Frontal cortex (tissue), 4 donors: ENCODE results near the gene SLC39A12. TPM values are rescaled to one million over a fixed set of nuclear protein-coding genes. Genes with fewer than 3 reads are reported as not detected.

Experiments used
- DNase-seq, 2 donors: peaks; one replicate each; pipeline ENCODE4 v3.0.0; 2012; ENCODE audit warnings: low spot score in 2 of 2
- FAIRE-seq: peaks from 2 replicates; lab custom pipeline; 2012; peaks lifted over from hg19 to GRCh38; lab: Jason Lieb, UNC
- total RNA-seq: library from RNA; depleted of rRNA; stranded (reverse); fragments of >200 nt; gene quantifications from one replicate; pipeline ENCODE4 v1.2.3, GENCODE V29; 2014
- donor health status: control.
- donor health status: control.
- donor health status: control.

Gene SLC39A12
- total RNA-seq, 1 donor from 2014 or later = 4.5 TPM

DNA sequence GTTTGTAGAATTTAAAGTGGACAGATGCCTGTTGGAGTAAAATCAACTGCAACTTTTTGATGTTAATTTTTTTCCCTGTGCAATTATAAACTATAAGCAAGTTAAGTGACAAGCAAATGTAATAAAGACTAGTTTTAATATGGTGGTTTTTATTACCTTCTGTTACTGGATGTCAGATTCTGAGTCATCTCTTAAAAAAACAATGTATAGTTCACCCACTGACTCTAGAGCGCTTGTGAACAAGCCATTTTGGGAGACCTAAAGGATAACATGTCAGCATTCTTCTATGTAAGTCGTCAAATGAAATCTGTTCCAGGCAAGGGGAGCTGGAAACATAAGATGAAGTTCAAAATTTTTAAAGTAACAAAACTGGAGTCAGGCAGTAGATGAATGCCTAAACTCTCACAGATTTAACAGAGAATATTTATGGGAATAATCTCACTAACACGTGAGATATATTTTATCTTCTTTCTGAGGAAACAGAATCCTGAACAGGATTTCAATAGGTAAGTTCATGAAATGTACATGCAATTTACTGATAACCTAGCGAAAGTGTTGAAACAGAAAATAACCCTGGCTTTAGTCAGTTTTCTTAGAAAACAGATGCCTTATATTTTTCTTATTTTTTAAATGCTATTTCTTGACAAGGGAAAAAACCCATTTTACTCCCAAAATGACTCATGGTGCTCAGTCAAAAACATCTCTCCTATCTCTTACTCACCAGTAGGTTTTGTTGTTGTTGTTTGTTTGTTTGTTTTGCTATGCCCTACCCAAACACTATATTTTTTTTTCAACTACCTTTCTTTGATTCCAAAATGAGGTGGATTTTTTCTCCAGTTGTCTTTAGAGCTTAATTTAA, 91.7 kb downstream of the SLC39A12 start:
- DNase-seq (no peak), FAIRE-seq (no peak)

DNA sequence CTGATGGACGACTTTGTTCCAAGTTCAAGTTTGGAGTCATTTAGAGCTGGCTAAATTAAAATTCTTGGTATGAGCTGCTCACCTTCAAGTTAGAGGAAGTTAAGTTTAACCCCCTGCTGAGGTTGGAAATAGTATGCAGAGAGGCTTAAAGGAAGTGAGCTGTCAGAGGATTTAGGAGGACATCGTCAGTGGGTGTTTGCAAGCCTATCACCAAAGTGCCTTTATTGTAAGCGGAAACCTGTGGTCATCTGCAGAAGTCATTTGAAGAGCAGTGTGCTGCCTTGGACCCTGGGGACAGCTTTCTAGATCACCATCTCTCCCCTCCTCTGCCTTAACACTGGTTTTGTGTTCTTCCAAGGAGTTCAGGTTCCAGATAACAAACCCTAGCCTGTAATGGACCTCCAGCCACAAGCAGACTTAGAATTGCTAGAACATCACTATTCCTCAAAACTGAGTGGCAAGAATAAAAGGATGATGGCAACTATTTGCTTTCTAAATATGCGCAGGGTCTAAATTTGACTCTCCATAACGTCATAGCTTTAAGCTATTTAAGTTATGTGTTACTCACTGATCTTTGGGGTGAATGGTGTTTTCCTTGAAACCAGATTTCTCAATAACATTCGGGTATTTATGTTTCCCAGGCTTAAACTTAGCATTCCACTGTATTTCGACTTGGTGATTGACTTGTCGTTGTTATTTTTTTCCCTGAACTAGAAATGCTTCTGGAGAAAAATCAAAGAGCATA, 93.4 kb downstream of the SLC39A12 start:
- FAIRE-seq (no peak), DNase-seq (no peak)

DNA sequence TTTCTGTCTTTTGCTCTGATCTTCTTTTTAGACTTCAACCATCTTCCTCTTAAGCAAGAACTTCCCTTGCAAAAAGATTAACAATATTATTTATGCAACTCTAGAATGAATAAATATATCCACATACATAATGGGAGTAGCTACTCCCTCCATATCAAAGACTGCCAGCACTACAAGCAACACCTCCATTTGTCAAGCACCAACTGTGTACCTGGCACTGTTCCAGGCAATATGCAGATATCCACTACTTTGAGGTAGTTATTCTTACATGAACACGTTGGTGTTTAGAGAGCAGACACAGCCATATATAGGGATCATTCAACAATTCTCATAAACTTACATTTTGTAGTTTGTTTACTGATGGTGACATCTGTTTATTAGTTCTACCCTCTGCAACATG, 104.9 kb downstream of the SLC39A12 start:
- no peak for FAIRE-seq
- DNase-seq = no peak

DNA sequence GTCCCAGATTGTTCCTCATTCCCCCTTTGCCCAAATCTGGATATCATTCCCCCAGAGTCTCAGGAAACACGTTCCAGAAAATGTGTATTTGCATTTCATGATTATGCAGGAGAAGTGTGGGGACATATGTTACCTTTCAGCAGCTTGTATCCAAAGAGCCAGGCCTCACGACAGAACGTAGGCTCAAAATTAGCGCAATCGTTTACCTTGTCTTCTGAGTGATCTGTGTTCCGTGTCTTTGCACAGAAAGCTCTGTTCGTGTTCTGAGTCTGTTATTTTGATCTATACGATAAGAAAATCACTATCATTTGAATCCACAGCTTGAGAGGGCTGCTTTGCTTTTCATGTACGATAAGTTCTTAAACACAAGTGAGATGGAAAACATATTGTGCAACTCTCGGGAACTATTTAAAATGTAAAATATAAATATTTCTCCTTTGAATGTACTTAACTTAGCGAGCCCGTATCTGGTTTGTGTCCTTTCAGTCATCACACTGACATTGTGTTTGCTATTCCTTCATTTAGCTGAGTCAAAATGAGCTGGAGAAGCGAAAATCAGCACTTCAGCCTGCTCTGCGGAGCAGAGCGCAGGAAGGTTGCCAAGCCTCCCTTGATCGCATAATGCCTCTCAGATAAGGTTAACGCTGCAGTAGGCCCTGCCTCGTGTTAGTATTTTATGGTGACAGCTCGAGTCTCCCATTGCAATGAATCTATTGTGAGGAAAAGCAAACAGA, 108.3 kb downstream of the SLC39A12 start:
- FAIRE-seq (no peak), DNase-seq (no peak)

DNA sequence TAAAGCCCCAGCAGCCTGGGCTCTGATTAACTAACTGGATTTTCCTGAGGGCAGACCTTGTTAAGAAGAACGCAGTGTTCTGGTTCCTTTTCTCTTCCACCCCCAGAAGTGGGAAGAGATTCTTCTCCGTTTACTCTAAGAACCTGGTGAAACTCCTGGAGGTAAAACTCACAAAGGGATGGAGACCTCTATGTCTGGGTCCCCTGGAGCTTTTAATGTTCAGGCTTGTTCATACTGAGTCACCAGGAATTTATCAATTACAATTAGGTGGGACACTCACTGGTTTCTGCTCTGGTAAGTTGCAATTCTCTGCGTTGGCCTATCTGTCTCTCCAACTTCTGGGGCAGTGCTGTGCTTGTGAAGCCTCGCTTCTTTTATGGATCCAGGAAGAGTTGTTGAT, 115.2 kb downstream of the SLC39A12 start:
- DNase-seq (no peak), FAIRE-seq (no peak)

DNA sequence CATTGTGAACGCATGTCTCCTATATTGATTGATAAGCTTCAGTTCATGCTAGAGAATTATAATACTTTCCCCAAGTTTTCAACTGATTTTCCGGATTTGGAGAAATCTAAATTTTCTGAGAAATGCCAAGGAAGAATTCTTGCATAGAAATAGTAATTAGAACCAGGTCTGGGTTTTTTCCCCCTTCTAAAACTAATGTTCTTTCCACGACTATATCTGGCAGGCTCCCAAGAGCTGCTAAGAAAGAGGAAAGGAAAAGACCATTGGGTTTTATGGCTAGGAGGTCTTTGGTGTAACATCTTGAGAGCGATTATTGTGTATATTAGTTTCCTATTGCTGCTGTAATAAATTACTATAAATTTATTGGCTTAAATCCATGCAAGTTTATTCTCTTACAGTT, 116.7 kb downstream of the SLC39A12 start:
- DNase-seq (no peak), FAIRE-seq (no peak)

DNA sequence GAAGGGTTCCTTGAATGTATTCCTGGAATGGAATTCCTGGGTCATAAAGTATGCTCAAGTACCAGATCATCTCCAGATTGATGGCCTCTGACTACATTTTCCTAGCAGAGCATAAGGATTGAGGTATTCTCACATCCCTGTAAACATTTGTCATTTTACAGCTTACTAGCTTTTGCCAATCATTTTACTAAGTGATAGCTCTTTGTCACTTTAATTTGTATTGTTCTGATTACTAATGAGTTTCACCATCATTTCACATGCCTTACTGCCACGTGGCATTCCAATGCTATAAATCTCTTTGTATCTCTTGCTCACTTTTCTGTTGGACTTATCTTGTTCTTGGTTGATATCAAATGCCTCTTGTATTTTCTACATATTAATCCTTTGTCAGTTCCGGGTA, 119.9 kb downstream of the SLC39A12 start:
- no peak for FAIRE-seq
- no peak for DNase-seq

DNA sequence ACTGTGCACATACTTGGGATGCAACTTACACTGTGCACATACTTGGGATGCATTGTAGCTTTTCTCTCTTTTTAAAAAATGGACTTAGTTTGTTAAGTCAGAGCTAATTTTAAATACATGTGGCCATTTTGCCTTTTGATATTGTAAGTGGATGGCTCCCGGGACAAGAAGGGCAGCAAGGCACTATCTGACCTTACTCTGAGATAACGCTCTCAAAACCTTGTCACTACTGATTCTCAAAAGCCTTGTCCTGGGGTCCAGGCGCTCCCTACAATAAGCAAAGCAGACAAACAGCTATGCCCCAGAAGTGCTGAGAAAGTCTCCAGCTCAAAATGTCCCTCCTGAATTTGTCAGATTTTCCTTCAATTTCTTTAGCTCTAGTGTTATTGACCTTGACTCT, 121.6 kb downstream of the SLC39A12 start:
- FAIRE-seq (no peak), DNase-seq (no peak)

DNA sequence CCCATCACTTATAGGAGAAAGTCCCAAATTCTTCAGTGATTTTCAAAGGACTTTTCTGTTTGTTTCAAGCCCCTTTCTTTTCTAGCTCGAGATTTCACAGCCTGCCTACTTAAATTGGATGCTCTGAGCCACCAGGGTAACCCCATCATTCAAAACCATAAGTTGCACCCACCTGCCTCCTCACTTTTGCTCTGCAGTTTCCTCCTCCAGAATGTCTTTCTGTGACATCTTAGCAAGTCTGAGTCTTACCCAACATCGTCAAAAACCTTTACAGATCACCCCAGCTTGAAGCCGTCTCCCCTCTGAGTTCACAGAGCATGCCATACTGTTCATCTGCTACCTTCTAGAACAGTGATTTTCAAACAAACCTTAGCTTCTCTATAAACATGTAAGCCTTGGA, 124.2 kb downstream of the SLC39A12 start:
- FAIRE-seq = no peak
- DNase-seq = no peak

DNA sequence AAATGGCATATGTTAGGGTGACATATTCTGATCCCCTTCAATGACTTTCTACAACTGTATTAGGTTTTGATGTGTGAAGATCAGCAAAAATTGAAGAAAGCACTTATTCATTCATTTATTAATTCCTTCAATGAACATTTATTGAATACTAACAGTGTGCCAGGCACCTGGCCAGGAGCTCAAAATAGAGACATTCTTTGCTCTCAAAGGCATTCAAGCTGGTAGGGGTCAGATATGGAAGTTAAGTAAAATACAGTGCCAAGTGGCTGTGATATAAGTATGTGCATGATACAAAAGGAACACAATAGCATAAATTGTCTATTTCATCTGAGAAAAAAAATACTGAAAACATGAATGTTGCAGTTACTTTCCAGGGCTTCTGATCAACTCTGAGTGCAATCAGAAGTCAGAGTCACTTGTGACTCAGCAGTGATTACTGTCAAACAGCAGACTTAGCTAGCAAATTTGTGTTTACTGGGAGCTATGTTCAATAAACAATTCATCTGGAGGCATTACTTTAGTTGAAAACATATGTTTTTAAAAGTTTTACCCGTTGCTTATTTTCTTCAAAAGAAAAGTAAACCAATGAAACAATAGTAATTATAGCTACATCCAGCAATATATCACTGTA, 128.1 kb downstream of the SLC39A12 start:
- no peak for FAIRE-seq
- no peak for DNase-seq

DNA sequence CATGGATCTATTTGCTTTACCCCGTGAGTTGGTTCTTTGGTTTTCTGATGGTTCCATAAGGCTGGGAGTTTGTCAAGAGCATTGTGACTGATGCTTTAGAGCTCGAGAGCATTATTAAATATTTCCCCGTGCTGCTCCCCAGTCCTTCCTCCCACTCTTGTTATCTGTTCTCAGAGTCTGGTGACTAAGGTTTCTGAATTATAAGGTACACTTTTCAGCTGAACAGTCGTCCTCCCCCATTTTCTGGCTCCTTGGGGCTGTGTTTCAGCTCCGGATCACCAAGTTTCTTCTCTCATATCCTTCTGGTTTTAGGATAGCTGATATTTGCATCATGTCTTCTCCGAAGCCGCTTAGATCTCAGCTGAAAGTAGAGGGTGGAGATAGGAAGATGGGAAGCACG, 130.7 kb downstream of the SLC39A12 start:
- no peak for FAIRE-seq

DNA sequence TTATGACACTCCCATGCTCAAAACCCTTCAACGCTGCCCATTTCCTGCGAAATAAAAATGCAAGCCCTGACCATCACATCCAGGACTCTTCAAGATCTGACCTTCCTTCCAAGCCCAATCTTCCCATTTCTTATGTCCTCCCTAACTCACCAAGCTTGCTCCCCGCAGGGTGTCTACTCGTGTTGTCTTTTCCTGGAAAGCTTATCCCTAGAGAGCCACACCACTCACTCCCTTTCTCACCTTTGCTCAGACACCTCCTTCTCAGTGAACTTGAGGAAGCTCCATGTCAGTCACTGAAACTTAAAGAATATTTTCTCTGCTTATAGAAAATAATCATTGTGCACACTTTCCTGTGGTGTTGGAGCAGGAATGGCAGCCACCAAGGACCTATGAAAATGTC, 134.1 kb downstream of the SLC39A12 start:
- FAIRE-seq = no peak

More for the DNA sequence above, 130.7 kb downstream of the SLC39A12 start:
- DNase-seq = no peak

DNA sequence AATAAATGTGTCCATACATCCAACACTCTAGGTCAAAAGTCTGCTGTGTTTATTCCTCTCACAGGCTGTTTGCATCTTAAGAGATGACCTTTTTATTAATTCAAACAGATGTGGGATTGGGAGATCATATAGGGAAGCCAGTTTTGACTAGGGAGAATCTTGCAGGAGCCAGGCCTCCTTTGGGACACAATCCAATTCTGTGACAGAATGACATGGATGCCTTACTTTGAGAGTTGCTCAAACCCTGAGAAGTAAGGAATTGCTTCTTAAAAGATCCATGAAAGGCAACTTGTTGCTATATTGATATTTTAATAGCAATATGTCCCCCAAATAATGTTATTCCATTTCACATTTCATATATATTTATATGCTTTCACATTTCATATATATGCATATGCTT, 135.0 kb downstream of the SLC39A12 start:
- DNase-seq = no peak
- no peak for FAIRE-seq

More for the DNA sequence above, 134.1 kb downstream of the SLC39A12 start:
- no peak for DNase-seq

DNA sequence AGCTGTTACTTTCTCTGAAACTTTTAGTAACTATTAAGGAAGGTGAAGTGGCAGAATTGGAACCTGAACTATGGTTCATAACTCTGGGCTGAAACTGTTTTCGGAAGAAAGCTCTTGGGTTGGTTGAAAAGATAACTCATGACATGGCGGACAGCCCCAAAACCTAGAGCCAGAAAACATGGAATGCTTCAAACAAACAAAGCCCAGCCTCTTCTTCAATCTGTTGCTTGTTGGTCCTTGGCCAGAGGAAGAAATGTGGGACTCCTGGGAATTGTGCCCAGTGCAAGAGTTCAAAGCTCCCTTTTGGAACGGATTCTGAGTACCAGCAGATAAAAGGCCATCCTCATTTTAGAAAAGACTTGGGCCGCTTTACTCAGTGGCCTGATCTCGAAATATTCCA, 135.6 kb downstream of the SLC39A12 start:
- DNase-seq (no peak), FAIRE-seq (no peak)

Other genes starting within 250 kb of the SLC39A12 start
- gene TMEM236, start 199.7 kb upstream of the SLC39A12 start, total RNA-seq = under 0.01 TPM
- gene MRC1, start 142.6 kb upstream of the SLC39A12 start, total RNA-seq = 3.7 TPM
- gene CACNB2, start 188.5 kb downstream of the SLC39A12 start, total RNA-seq = 10.6 TPM